HL-60 (cell line): ENCODE results near the gene CEP162.
"Not testable (repeated sequence)": the region's sequence is repeated elsewhere in the genome, so short reads cannot be mapped to it uniquely, and the experiment has no call there.

Source experiments
- POLR2AphosphoS5 ChIP-seq: IDR thresholded peaks from 2 replicates; pipeline ENCODE4 v1.6.1; 2012; ENCODE audit warnings: low read depth
- TF ChIP-seq, protein P1 (sequence below): IDR thresholded peaks from one replicate; pipeline ENCODE4 v1.5.1; 2011; ENCODE audit warnings: low read length, control low read depth, inconsistent platforms; ENCODE audit not compliant: insufficient read depth
- TF ChIP-seq, protein P2 (sequence below): IDR thresholded peaks from 2 replicates; pipeline ENCODE4 v1.6.1; 2012; ENCODE audit warnings: low read depth; ENCODE audit not compliant: insufficient replicate concordance

DNA sequence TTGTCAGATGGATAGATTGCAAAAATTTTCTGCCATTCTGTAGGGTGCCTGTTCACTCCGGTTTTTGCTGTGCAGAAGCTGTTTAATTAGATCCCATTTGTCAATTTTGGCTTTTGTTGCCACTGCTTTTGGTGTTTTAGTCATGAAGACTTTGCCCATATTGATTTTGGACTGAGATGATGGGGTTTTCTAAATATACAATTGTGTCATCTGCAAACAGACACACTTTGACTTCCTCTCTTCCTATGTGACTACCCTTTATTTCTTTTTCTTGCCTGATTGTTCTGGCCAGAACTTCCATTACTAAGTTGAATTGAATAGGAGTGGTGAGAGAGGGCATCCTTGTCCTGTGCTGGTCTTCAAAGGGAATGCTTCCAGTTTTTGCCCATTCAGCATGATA is 97.9 kb downstream of the CEP162 start:
- TF ChIP-seq, protein P1, sequence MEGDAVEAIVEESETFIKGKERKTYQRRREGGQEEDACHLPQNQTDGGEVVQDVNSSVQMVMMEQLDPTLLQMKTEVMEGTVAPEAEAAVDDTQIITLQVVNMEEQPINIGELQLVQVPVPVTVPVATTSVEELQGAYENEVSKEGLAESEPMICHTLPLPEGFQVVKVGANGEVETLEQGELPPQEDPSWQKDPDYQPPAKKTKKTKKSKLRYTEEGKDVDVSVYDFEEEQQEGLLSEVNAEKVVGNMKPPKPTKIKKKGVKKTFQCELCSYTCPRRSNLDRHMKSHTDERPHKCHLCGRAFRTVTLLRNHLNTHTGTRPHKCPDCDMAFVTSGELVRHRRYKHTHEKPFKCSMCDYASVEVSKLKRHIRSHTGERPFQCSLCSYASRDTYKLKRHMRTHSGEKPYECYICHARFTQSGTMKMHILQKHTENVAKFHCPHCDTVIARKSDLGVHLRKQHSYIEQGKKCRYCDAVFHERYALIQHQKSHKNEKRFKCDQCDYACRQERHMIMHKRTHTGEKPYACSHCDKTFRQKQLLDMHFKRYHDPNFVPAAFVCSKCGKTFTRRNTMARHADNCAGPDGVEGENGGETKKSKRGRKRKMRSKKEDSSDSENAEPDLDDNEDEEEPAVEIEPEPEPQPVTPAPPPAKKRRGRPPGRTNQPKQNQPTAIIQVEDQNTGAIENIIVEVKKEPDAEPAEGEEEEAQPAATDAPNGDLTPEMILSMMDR = not testable (repeated sequence)
- not testable (repeated sequence) for TF ChIP-seq POLR2AphosphoS5
- TF ChIP-seq, protein P2, sequence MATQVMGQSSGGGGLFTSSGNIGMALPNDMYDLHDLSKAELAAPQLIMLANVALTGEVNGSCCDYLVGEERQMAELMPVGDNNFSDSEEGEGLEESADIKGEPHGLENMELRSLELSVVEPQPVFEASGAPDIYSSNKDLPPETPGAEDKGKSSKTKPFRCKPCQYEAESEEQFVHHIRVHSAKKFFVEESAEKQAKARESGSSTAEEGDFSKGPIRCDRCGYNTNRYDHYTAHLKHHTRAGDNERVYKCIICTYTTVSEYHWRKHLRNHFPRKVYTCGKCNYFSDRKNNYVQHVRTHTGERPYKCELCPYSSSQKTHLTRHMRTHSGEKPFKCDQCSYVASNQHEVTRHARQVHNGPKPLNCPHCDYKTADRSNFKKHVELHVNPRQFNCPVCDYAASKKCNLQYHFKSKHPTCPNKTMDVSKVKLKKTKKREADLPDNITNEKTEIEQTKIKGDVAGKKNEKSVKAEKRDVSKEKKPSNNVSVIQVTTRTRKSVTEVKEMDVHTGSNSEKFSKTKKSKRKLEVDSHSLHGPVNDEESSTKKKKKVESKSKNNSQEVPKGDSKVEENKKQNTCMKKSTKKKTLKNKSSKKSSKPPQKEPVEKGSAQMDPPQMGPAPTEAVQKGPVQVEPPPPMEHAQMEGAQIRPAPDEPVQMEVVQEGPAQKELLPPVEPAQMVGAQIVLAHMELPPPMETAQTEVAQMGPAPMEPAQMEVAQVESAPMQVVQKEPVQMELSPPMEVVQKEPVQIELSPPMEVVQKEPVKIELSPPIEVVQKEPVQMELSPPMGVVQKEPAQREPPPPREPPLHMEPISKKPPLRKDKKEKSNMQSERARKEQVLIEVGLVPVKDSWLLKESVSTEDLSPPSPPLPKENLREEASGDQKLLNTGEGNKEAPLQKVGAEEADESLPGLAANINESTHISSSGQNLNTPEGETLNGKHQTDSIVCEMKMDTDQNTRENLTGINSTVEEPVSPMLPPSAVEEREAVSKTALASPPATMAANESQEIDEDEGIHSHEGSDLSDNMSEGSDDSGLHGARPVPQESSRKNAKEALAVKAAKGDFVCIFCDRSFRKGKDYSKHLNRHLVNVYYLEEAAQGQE = not testable (repeated sequence)
